Esophagus squamous epithelium (tissue), 5 donors: ENCODE measurements around the gene CYB5A. TPM values are rescaled to one million over a fixed set of nuclear protein-coding genes. Genes with fewer than 3 reads are reported as not detected.

Experiments used
- DNase-seq: peaks from one replicate; lab custom pipeline; 2025; lab: John Stamatoyannopoulos, UW
- H3K27ac ChIP-seq, 4 donors: fragments of 200-600 bp; sonication (generic); one replicate each; pipeline ENCODE4 v1.5.1; 2016 to 2019; ENCODE audit warnings: mild to moderate bottlenecking in 1 of 4
- H3K27me3 ChIP-seq, 4 donors: fragments of 200-600 bp; sonication (generic); 1 replicate in 3 of 4; 2 replicates in 1 of 4; pipeline versions ENCODE4 v1.5.1 to v1.6.0; 2017 to 2021; ENCODE audit warnings: antibody characterized with exemption in 1 of 4
- H3K36me3 ChIP-seq, 3 donors: fragments of 200-600 bp; sonication (generic); one replicate each; pipeline ENCODE4 v1.5.1; 2016 to 2019
- H3K4me1 ChIP-seq, 3 donors: fragments of 200-600 bp; sonication (generic); one replicate each; pipeline ENCODE4 v1.5.1; 2017 to 2019
- H3K4me3 ChIP-seq, 4 donors: fragments of 200-600 bp; sonication (generic); 1 replicate in 3 of 4; 2 replicates in 1 of 4; pipeline ENCODE4 v1.5.1; 2016 to 2019; ENCODE audit warnings: mild to moderate bottlenecking in 2 of 4, moderate library complexity in 1 of 4
- H3K9me3 ChIP-seq, 3 donors: fragments of 200-600 bp; sonication (generic); one replicate each; pipeline ENCODE4 v1.5.1; 2016 to 2019
- CTCF ChIP-seq, 6 experiments: fragments of 450-650 bp in 4 of 6; fragments of 200-600 bp in 2 of 6; sonication (generic) in 2 of 6; IDR thresholded peaks; one replicate each; pipeline ENCODE4 v1.5.1; 2016 to 2019; ENCODE audit warnings: antibody characterized with exemption in 6 of 6, mild to moderate bottlenecking in 4 of 6, moderate library complexity in 4 of 6
- POLR2A ChIP-seq, 4 donors: fragments of 450-650 bp; IDR thresholded peaks; one replicate each; pipeline ENCODE4 v1.6.1; 2017; ENCODE audit warnings: antibody characterized with exemption in 4 of 4, mild to moderate bottlenecking in 4 of 4, moderate library complexity in 3 of 4
- WGBS, 2 donors: methylation state at CpG; one replicate each; pipeline ENCODE4 v1.1.5; 2018; 5-methylcytosine and 5-hydroxymethylcytosine counted together
- intact Hi-C: fragments of 100-400 bp; cut with DNase I; formaldehyde crosslinking; loops from one replicate; pipeline ENCODE4 v1.15.0; 2022
- total RNA-seq, 4 donors: library from RNA; depleted of rRNA; stranded (reverse); fragments of >200 nt; gene quantifications; one replicate each; pipeline ENCODE4 v1.1.0, GENCODE V29; 2016
- donor health status: DM: yes; HTN: yes; CAD: no.

CYB5A gene
- total RNA-seq, 4 donors from 2014 or later: 75.2 to 115 (median 90.3) TPM

GRCh38 chr18:74228312-74228711 is 63.5 kb downstream of the CYB5A start:
- Histone ChIP-seq H3K27ac (no peak overlapping the region), H3K27me3 (no peaks in the 10 kb centered on the region), H3K4me1 (peaks cover 0 to 10% (median 0%) of the 10 kb centered on the region in 3 donors), H3K9me3 (no peaks in the 10 kb centered on the region), H3K4me3 (no peak overlapping the region), H3K36me3 (no peaks in the 10 kb centered on the region)
- intact Hi-C loops: no loop called here
- no peak for DNase-seq
- 66 to 73% methylated on average over 2 to 3 of the region's 5 CpGs for WGBS, 2 donors
- TF ChIP-seq CTCF (IDR thresholded peaks at IDR 0.05): no peak
- TF ChIP-seq POLR2A (IDR thresholded peaks at IDR 0.05): no peak

GRCh38 chr18:74226666-74227065 is 65.1 kb downstream of the CYB5A start:
- TF ChIP-seq POLR2A (IDR thresholded peaks at IDR 0.05) (no peak), CTCF (IDR thresholded peaks at IDR 0.05) (no peak)
- H3K9me3 ChIP-seq: no peaks in the 10 kb centered on the region
- H3K27ac ChIP-seq: no peak overlapping the region
- H3K36me3 ChIP-seq: no peaks in the 10 kb centered on the region
- no peaks in the 10 kb centered on the region for H3K27me3 ChIP-seq
- no peak overlapping the region for H3K4me3 ChIP-seq
- intact Hi-C loops: no loop called here
- 90 to 97% methylated on average over 5 to 10 of the region's 10 CpGs for WGBS, 2 donors
- DNase-seq: no peak
- H3K4me1 ChIP-seq: peaks cover 0 to 7% (median 0%) of the 10 kb centered on the region in 3 donors

GRCh38 chr18:74226156-74226555 is 65.6 kb downstream of the CYB5A start:
- DNase-seq: no peak
- 75 to 78% methylated on average over 4 of the region's 4 CpGs for WGBS, 2 donors
- no peaks in the 10 kb centered on the region for H3K27me3 ChIP-seq
- no peak overlapping the region for H3K27ac ChIP-seq
- peaks cover 0 to 2% (median 0%) of the 10 kb centered on the region in 3 donors for H3K4me1 ChIP-seq
- intact Hi-C loops: no loop called here
- no peaks in the 10 kb centered on the region for H3K9me3 ChIP-seq
- H3K4me3 ChIP-seq: no peak overlapping the region
- H3K36me3 ChIP-seq: no peaks in the 10 kb centered on the region
- TF ChIP-seq CTCF (IDR thresholded peaks at IDR 0.05): no peak
- no peak for TF ChIP-seq POLR2A (IDR thresholded peaks at IDR 0.05)

GRCh38 chr18:74225193-74225840 is 66.4 kb downstream of the CYB5A start:
- WGBS, 2 donors: 70% methylated on average over 5 of the region's 5 CpGs
- DNase-seq: no peak
- Histone ChIP-seq H3K27me3 (no peaks in the 10 kb centered on the region), H3K36me3 (no peaks in the 10 kb centered on the region), H3K9me3 (no peaks in the 10 kb centered on the region), H3K27ac (no peak overlapping the region), H3K4me3 (no peak overlapping the region), H3K4me1 (no peaks in the 10 kb centered on the region)
- no peak for TF ChIP-seq CTCF (IDR thresholded peaks at IDR 0.05)
- no peak for TF ChIP-seq POLR2A (IDR thresholded peaks at IDR 0.05)
- intact Hi-C loops: no loop called here

- no peaks in the 10 kb centered on the region for H3K36me3 ChIP-seq
- DNase-seq: no peak
- no peaks in the 10 kb centered on the region for H3K27me3 ChIP-seq
- TF ChIP-seq POLR2A (IDR thresholded peaks at IDR 0.05) (no peak), CTCF (IDR thresholded peaks at IDR 0.05) (no peak)
- 58 to 69% methylated on average over 7 of the region's 7 CpGs for WGBS, 2 donors
- intact Hi-C loops: no loop called here
- H3K4me3 ChIP-seq: no peak overlapping the region
- H3K4me1 ChIP-seq: peaks cover 0 to 1% (median 0%) of the 10 kb centered on the region in 3 donors
- no peaks in the 10 kb centered on the region for H3K9me3 ChIP-seq
- no peak overlapping the region for H3K27ac ChIP-seq
Observed at GRCh38 chr18:74222710-74223494, 68.9 kb downstream of the CYB5A start.
